GM19372 (cell line): Measurements from ENCODE around the gene SAA2.

Experiments used
- ATAC-seq: cut with Tn5 transposase; IDR thresholded peaks from one replicate; pipeline ENCODE4 v1.9.1; 2021; ENCODE audit warnings: mild to moderate bottlenecking, low read depth, moderate library complexity; ENCODE audit not compliant: unreplicated experiment

SAA2 gene

DNA sequence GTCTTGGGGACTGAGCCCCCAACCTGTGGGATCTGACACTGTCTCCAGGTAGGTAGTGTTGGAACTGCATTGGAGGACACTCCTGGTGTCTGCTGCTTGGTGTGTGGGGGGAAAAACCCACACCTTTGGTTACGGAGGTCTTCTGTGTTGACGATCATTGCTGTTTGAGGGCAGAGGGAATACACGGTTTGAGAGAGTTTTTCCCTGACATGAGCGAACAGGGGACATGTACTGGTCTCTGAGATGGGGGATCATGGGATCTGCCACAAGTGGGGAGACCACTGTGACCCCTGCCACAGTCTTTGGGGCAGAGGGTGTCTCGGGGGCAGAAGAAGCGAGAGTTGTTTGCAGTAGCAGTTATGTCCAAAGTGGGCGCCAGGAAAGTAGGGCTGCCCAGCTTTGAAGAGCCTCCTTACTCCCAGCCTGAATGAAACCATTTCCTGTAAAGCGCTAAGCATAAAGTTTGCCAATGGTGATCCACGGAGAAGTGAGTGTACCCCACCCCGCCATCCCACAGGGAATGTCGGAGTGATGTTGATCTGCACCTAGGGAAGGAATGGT lies 5.4 kb upstream of the SAA2 start:
- ATAC-seq: no peak

DNA sequence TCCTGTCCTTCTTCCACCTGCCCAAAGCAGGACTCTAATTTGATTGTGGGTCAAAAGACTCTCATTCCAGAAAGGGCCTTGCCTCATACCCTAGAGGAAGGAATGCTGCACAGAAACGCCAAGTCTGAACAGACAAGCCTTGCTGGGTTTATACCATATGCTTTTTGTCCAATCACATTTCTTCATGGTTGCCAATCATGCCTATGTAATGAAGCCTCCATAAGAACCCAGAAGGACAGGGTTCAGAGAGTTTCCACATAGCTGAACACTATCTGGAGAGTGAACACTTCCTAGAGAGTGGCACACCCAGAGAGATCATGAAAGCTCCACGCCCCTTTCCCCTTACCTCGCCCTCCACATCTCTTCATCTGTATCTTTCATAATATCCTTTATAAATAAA lies 4.8 kb upstream of the SAA2 start:
- no peak for ATAC-seq

GRCh38 chr11:18247191-18247581 lies 1.3 kb downstream of the SAA2 start:
- ATAC-seq: peak; percentile 8

GRCh38 chr11:18246379-18247190 lies 1.9 kb downstream of the SAA2 start:
- peak; percentile 69 for ATAC-seq

- no peak for ATAC-seq
These were observed 3.1 kb downstream of the SAA2 start for GRCh38 chr11:18245396-18245795.

DNA sequence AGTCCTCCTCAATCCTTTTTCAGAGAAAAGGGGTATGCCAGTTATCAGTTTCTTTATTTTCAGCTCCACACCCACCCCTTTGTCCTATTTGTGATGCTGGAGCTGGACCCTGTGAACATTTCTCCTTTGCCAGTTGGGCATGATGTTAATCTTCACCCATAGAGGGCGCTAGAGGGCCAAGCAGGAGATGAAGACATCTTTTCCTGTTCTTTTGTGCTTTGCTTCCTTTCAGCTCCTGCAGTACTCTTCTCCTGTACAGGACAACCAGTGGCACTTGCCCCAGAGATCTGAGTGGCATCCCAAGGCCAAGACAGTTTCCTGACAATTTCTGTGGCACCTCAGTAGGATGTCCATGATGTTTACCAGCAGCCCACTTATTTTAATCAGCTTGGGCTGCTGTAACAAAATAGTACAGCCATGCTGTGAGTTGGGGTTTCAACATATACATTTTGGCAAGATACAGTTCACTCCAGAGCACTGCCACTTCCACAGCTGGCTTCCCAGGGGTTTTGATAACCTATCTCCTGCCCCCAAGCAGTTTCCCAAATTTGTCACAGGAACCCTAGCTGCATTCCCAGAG lies 4.6 kb downstream of the SAA2 start:
- no peak for ATAC-seq

GRCh38 chr11:18239655-18240054 lies 8.8 kb downstream of the SAA2 start:
- ATAC-seq: no peak

- no peak for ATAC-seq
These were observed 11.7 kb downstream of the SAA2 start, which contains the start of gene SAA4 for GRCh38 chr11:18236664-18237356. Gene SAA4 (minus strand): TSS chr11:18236802. CDS start chr11:18235926, 876 bp downstream.

DNA sequence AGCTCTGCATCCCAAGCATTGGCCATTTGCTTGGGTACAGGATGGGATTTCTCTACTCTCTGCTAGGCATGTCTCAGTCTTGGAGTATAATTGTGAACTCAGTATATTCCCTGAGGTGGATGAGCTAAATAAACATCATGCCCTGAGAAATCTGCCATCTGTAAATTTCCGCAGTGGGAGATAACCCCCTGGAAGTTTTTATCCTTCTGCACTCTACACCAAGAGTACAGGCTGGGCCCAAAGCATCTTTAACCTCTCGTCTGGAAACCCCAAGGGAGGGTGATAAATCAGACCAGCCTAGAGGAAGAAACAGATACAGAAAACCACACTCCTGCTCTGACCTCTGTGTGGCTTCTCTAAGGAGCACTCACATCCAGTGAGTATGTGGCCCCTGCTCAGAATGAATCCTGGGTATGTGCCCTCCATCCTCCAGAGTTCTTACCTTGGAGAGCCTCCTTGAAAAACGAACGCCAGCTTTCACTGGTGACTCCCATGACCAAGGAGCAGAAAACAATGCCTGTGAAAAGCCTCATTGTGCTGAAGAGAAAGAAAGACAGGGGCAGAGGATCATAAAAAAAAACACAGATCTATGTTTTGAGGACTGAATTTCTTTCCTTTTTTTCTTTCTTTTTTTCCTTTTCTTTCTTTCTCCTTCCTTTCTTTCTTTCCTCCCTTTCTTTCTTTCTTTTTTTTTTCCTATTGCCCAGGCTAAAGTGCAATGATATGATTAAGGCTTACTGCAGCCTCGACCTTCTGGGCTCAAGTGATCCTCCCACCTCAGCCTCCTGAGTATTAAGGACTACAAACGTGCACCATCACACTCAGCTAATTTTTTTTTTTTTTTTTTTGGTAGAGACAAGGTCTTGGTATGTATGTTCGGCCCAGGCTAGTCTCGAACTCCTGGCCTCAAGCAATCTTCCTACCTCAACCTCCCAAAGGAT lies 12.8 kb downstream of the SAA2 start:
- no peak for ATAC-seq

GRCh38 chr11:18233912-18234311 lies 14.6 kb downstream of the SAA2 start:
- no peak for ATAC-seq

- no peak for ATAC-seq
These were observed 17.6 kb downstream of the SAA2 start for GRCh38 chr11:18230859-18231258.

GRCh38 chr11:18229501-18229900 lies 19.0 kb downstream of the SAA2 start:
- peak; percentile 95 for ATAC-seq

GRCh38 chr11:18225913-18226312 lies 22.6 kb downstream of the SAA2 start:
- ATAC-seq: no peak

DNA sequence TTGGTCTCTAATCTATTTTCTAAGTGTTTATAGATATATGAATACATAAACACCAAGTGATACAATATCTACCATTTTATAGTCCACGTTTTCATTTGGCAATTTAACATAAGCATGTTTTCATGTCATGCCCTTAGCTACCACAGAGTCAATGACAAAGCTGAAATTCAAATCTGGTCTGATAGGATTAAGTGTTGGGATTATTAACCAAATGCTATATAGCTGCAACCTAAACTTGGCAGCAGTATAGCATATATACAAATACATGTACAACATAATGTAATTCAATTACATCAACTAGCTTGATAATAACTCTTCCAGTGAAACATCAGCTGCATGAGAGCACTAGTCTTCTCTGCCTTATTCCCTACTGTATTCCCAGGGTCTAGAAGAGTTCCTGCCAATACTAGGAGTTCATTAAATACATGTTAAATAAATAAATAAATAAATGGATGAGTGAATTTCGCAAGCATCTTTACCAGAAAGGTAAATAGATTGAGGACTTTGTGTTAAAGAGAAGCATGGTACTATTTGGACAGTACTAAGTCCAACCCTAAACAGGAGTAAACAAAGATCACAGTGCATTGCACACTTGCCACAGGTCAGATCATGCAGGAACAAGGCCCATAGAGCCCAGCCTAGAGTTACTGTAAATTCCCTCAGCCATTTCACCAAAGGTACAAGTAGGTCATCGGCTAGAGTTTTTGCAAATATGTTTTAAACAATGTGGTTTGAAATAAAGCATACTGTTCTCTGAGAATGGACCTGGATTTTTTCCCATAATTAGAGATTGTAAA lies 24.7 kb downstream of the SAA2 start:
- no peak for ATAC-seq

DNA sequence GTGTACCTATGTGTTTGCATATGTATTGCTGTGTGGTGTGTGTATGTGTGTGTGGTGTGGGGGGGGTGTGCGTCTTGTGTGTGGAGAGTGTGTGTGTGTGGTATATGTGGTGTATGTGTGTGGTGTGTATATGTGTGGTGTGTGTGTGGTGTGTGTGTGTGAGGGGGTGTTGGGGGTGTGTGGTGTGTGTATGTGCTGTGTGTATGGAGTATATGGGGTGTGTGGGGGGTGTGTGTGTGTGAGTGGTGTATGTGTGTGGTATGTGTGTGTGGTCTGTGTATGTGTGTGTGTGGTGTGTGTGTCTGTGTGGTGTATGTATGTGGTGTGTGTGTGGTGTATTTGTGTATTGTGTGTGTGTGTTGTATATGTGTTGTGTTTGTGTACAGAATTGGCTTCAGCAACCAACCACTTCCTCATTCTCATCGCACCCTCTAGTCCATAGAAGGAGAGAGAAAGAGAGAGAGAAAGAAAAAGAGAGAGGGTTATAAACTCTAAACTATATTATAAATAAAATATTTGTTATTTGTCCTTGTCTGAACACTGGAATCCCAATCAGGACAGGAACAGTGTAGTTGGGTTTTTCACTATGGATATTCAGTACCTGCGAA lies 25.6 kb downstream of the SAA2 start:
- no peak for ATAC-seq

GRCh38 chr11:18221274-18221876 lies 27.1 kb downstream of the SAA2 start:
- ATAC-seq: no peak

GRCh38 chr11:18209058-18209457 lies 39.4 kb downstream of the SAA2 start:
- no peak for ATAC-seq

- ATAC-seq: no peak
These were observed 43.7 kb downstream of the SAA2 start for GRCh38 chr11:18204771-18205170.

GRCh38 chr11:18204220-18204619 lies 44.2 kb downstream of the SAA2 start:
- no peak for ATAC-seq
